Posterior vena cava (tissue), 2 donors: ENCODE measurements around the gene MEP1A. TPM values are rescaled to one million over a fixed set of nuclear protein-coding genes. Genes with fewer than 3 reads are reported as not detected.

Experiments used
- DNase-seq: peaks from one replicate; pipeline ENCODE4 v3.0.0-alpha.2; 2020; ENCODE audit warnings: low spot score
- intact Hi-C, 2 donors: fragments of 100-400 bp; cut with DNase I; formaldehyde crosslinking; loops; one replicate each; pipeline versions ENCODE4 v1.14.1 to v1.14.2; 2022 to 2023
- total RNA-seq, 2 donors: library from RNA; stranded (reverse); fragmentation: NEBNext Ultra II Directional; extraction: Animal tissue kit (Norgen Biotek cat#: 25700); gene quantifications; one replicate each; pipeline ENCODE4 v1.2.1, GENCODE V29; 2021
- donor health status: DM: yes; HTN: yes; CAD: no.
- donor health status: DM: yes; HTN: yes; CAD: no.

Gene MEP1A
- total RNA-seq, 2 donors from 2014 or later: not detected

DNA sequence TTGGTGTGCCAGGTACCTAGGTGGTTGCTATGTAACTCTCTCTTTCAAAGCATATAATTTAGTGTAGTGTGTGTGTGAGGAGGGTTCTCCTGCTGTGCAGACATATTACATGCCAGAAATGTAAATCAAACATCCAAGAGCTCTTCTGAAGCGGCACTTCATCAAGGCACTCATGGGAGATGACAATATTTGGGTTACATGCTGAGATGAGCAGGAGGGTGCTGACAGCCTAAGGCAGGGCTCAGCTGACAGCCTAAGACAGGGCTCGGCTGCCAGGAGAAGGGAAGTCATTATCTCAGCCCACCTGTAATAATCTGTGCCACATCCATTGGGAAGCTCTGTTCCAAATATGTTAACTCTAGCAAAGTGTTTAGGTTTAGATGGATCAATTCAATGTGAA, 89.5 kb downstream of the MEP1A start:
- intact Hi-C loops: no loop called here
- DNase-seq: no peak

DNA sequence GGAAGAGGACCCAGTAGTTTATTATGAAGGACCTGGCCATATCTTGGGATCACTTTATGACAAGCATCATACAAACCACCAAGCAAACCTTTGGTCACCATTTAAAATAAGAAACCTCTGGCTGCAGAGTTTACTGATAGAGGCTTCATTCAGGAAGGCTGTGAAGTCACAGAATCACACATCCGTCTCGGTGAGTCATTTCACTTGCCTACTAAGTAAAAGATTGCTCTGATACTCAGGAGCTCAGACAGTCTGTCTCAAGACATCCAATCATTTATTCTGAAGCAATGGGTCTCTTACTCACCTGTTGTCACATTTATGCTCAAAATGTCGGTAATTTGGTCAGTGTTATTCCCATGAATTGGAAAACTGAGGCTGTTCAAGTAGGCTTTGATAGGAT, 94.8 kb downstream of the MEP1A start:
- no peak for DNase-seq
- intact Hi-C loops: no loop called here

DNA sequence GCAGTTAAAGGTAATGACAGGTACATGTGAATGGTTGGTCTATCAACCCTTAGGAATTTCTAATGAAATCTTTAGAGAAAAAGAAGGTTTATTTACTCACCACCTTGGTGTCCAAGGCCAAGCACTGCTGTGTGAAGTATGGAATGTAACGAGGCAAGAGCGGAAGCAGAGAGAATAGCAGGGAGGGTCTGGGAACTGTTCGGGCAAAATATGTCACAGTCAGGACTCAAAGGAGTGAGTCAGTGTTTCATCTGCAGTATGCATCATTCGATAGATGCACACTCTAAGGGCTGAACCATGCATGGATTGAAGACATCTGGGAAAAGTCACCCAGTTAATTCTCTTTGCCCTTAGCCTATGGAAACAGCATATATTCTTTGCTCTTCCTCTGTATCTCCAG, 95.4 kb downstream of the MEP1A start:
- no peak for DNase-seq
- intact Hi-C loops: no loop called here

Other genes starting within 250 kb of the MEP1A start
- 1 to 10 TPM; 1.5 to 3.7 TPM for gene CYP39A1, start 140.6 kb upstream of the MEP1A start, total RNA-seq
- gene SLC25A27, start 140.4 kb upstream of the MEP1A start, total RNA-seq: 10 to 100 TPM; 14.0 to 14.9 TPM
- gene TDRD6, start 105.5 kb upstream of the MEP1A start, total RNA-seq: under 1 TPM; 0.52 to 0.74 TPM
- 1 to 10 TPM; 1.5 to 2.7 TPM for gene PLA2G7, start 58.0 kb upstream of the MEP1A start, total RNA-seq
- not detected for gene ANKRD66, start 46.5 kb upstream of the MEP1A start, total RNA-seq
- gene ADGRF5, start 128.5 kb downstream of the MEP1A start, total RNA-seq: 10 to 100 TPM; 24.1 to 37.4 TPM
- not detected for gene ADGRF1, start 248.9 kb downstream of the MEP1A start, total RNA-seq